ENCODE results near the gene DGKQ. TPM values are rescaled to one million over a fixed set of nuclear protein-coding genes. Genes with fewer than 3 reads are reported as not detected.

DGKQ gene
- total RNA-seq, 1 experiment from 2014 or later: 22.0 TPM

GRCh38 chr4:958696-959337 lies 14.6 kb downstream of the DGKQ start:
- CTCF ChIA-PET: no interaction called here
- H3K79me2 ChIP-seq (ENCODE audit: insufficient read depth, low read length): no peaks in the 10 kb centered on the region; the same call in 1 of the 2 replicates
- DNase-seq (ENCODE audit: low read depth, low spot score) (no peak), ATAC-seq (no peak)
- H3K27me3 ChIP-seq (ENCODE audit: insufficient read depth, low read length): no peaks in the 10 kb centered on the region
- peaks cover 5 to 19% of the 10 kb centered on the region in 2 experiments; a peak in 3 of 4 replicates for H3K4me1 ChIP-seq (ENCODE audit: control insufficient read depth in 1 of 2, insufficient read depth in 2 of 2, low read length in 2 of 2)
- no peaks in the 10 kb centered on the region for H3K36me3 ChIP-seq (ENCODE audit: control insufficient read depth in 1 of 2, insufficient read depth in 2 of 2, low read length in 2 of 2)
- TF ChIP-seq CBX3 (IDR thresholded peaks at IDR 0.05; ENCODE audit: low read depth) (no peak), TCF7L2 (IDR thresholded peaks at IDR 0.05; ENCODE audit: borderline replicate concordance, extremely low read depth, insufficient read depth, insufficient read length) (no peak), ATF3 (IDR thresholded peaks at IDR 0.05) (no peak), CTCF (IDR thresholded peaks at IDR 0.05 in 2 of 3, conservative IDR thresholded peaks at IDR 0.05 in 1 of 3; ENCODE audit: borderline replicate concordance in 1 of 3, insufficient read depth in 1 of 3, low read depth in 2 of 3, low read length in 2 of 3) (no peak), SP1 (IDR thresholded peaks at IDR 0.05; ENCODE audit: low read depth) (no peak), CEBPB (IDR thresholded peaks at IDR 0.05; ENCODE audit: low read depth) (no peak), EZH2phosphoT487 (IDR thresholded peaks at IDR 0.05; ENCODE audit: borderline replicate concordance) (no peak), EGR1 (IDR thresholded peaks at IDR 0.05; ENCODE audit: low read depth) (no peak), REST (IDR thresholded peaks at IDR 0.05; ENCODE audit: low read depth) (no peak), YY1 (IDR thresholded peaks at IDR 0.05; ENCODE audit: extremely low read depth, insufficient replicate concordance, low read depth, low read length) (no peak), FOSL1 (IDR thresholded peaks at IDR 0.05; ENCODE audit: low read depth) (no peak), RAD21 (IDR thresholded peaks at IDR 0.05; ENCODE audit: low read depth) (no peak)
- H3K9me3 ChIP-seq (ENCODE audit: control insufficient read depth in 1 of 2, insufficient read depth in 1 of 2, low read depth in 1 of 2, low read length in 2 of 2): no peaks in the 10 kb centered on the region
- no peaks in the 10 kb centered on the region for H3K9me2 ChIP-seq (ENCODE audit: insufficient read depth)
- H3K9ac ChIP-seq (ENCODE audit: low read length): no peak overlapping the region
- RAD21 ChIA-PET (ENCODE audit: low non-redundant PET in 1 of 2, low total read pairs in 2 of 2, uncharacterized antibody in 2 of 2, unreplicated experiment in 2 of 2): no interaction called here
- H4K20me1 ChIP-seq (ENCODE audit: insufficient read depth): no peaks in the 10 kb centered on the region
- BruUV-seq (replicated peaks): no TSS peak
- POLR2A ChIA-PET: no interaction called here
- H2AFZ ChIP-seq (ENCODE audit: low read depth, low read length, poor library complexity, severe bottlenecking): no peak overlapping the region
- H3K27ac ChIP-seq (ENCODE audit: low read depth, low read length): no peak overlapping the region
- intact Hi-C loops (cut with micrococcal nuclease): no loop called here
- H3K4me2 ChIP-seq (ENCODE audit: low read length): no peak overlapping the region
- no peak overlapping the region for H3K4me3 ChIP-seq (replicated peaks in 1 of 2; ENCODE audit: low read depth in 1 of 2, low read length in 2 of 2)
